ENCODE results near the gene KIF6.

KIF6 gene

GRCh38 chr6:39669973-39670342, 55.2 kb downstream of the KIF6 start:
- Histone ChIP-seq H3K4me3 (ENCODE audit: low read depth in 1 of 2, low read length in 2 of 2) (no peak overlapping the region), H3K27me3 (ENCODE audit: insufficient read depth, low read length, poor library complexity) (no peaks in the 10 kb centered on the region), H3K36me3 (ENCODE audit: insufficient read depth, low read length) (no peaks in the 10 kb centered on the region), H3K27ac (ENCODE audit: low read length) (no peak overlapping the region), H3K9ac (ENCODE audit: low read depth, low read length) (no peak overlapping the region), H2AFZ (ENCODE audit: low read depth, low read length) (no peak overlapping the region), H3K9me3 (ENCODE audit: insufficient read depth, low read length, severe bottlenecking) (peaks cover 4% of the 10 kb centered on the region), H4K20me1 (ENCODE audit: insufficient read depth, low read length) (no peaks in the 10 kb centered on the region), H3K79me2 (ENCODE audit: insufficient read depth, low read length) (no peaks in the 10 kb centered on the region), H3K4me1 (ENCODE audit: insufficient read depth, low read length) (no peaks in the 10 kb centered on the region), H3K4me2 (ENCODE audit: insufficient read depth, low read length) (no peak overlapping the region)
- ATAC-seq (ENCODE audit: insufficient read depth, low read depth) = no peak
- TF ChIP-seq, protein P1, sequence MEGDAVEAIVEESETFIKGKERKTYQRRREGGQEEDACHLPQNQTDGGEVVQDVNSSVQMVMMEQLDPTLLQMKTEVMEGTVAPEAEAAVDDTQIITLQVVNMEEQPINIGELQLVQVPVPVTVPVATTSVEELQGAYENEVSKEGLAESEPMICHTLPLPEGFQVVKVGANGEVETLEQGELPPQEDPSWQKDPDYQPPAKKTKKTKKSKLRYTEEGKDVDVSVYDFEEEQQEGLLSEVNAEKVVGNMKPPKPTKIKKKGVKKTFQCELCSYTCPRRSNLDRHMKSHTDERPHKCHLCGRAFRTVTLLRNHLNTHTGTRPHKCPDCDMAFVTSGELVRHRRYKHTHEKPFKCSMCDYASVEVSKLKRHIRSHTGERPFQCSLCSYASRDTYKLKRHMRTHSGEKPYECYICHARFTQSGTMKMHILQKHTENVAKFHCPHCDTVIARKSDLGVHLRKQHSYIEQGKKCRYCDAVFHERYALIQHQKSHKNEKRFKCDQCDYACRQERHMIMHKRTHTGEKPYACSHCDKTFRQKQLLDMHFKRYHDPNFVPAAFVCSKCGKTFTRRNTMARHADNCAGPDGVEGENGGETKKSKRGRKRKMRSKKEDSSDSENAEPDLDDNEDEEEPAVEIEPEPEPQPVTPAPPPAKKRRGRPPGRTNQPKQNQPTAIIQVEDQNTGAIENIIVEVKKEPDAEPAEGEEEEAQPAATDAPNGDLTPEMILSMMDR (IDR thresholded peaks at IDR 0.05; ENCODE audit: borderline replicate concordance, extremely low read depth, low read length, poor library complexity, severe bottlenecking) = no peak
- TF ChIP-seq EZH2 (IDR thresholded peaks at IDR 0.05; ENCODE audit: borderline replicate concordance, low read depth, low read length, severe bottlenecking) = no peak
- DNase-seq = no peak

DNA sequence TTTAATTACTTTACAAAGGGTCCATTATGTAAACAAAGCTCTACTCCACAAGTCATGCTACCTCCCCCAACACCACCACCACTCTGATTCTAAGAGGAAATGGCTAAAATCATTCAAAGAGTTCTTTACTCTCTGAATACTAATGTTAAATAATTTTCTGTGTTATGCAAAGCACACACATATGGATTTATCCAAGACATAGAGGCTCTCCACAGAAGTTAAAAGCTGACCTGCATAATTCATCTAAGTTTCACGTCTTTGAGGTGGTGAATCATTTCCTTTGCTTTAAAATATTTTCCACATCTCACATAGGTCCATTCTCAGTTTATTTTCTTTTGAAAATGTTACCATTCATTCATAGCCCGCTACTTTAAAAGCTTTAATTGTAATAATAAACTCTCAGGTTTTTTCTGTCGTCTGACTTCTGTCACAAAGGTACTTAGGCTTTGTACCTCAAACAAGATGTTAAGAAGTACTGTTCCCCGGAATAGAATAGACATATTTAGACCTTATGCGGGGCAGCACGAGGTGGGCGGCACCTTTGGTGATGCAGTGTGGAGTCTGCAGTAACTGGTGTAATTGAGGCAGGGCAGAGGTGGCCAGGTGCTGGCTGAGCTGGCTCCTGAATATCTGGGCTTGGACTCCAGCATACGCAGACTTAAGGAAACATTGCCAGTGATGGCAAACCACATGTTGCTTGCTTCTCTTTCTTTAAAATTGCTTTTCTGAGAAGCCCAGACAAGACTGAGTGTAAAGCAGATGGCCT, 55.8 kb downstream of the KIF6 start:
- Histone ChIP-seq H3K9ac (ENCODE audit: low read depth, low read length) (no peak overlapping the region), H3K36me3 (ENCODE audit: insufficient read depth, low read length) (no peaks in the 10 kb centered on the region), H3K4me2 (ENCODE audit: insufficient read depth, low read length) (no peak overlapping the region), H3K27me3 (ENCODE audit: insufficient read depth, low read length, poor library complexity) (no peaks in the 10 kb centered on the region), H3K4me1 (ENCODE audit: insufficient read depth, low read length) (no peaks in the 10 kb centered on the region), H3K9me3 (ENCODE audit: insufficient read depth, low read length, severe bottlenecking) (peaks cover 4% of the 10 kb centered on the region), H2AFZ (ENCODE audit: low read depth, low read length) (no peak overlapping the region), H4K20me1 (ENCODE audit: insufficient read depth, low read length) (no peaks in the 10 kb centered on the region), H3K4me3 (ENCODE audit: low read depth in 1 of 2, low read length in 2 of 2) (no peak overlapping the region), H3K79me2 (ENCODE audit: insufficient read depth, low read length) (no peaks in the 10 kb centered on the region), H3K27ac (ENCODE audit: low read length) (no peak overlapping the region)
- no peak for ATAC-seq (ENCODE audit: insufficient read depth, low read depth)
- no peak for DNase-seq
- TF ChIP-seq, protein P1 (IDR thresholded peaks at IDR 0.05; ENCODE audit: borderline replicate concordance, extremely low read depth, low read length, poor library complexity, severe bottlenecking) = no peak
- TF ChIP-seq EZH2 (IDR thresholded peaks at IDR 0.05; ENCODE audit: borderline replicate concordance, low read depth, low read length, severe bottlenecking) = no peak

DNA sequence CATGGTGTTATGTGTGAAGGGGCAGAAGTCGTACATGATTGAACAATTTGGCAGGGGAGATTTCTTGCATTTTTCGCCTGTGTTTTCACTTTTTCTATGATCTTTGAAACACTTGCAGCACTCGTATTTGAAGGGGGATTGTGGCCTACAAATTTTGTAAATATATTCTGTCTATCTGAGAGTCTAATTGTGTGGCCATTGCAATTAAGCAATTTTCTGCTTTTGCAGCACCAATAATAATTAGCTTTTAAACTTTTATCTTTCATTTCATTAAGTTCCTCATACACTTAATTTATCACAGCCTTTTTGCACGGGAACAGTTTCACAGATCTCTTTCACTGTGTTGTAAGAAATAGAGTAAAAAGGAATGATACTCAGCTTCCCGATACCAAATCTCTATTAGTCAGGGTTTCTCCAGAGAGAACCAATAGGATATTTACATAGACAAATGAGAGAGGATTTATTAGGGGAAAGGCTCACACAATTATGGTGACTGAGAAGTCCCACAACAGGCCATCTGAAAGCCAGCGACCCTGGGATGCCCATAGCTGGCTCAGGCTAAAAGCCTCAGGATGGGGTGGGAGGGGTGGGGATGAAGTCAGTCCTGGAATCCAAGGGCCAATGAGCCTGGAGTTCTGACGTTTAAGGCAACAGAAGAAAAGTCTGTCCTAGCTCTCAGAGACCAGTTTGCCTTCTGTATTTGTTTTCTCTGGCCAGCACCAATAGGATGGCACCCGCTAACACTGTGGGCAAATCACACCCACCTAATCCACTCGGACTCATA, 58.3 kb downstream of the KIF6 start:
- no peak for DNase-seq
- H3K4me3 ChIP-seq (ENCODE audit: low read depth in 1 of 2, low read length in 2 of 2) = no peak overlapping the region
- TF ChIP-seq EZH2 (IDR thresholded peaks at IDR 0.05; ENCODE audit: borderline replicate concordance, low read depth, low read length, severe bottlenecking) = no peak
- TF ChIP-seq, protein P1 (IDR thresholded peaks at IDR 0.05; ENCODE audit: borderline replicate concordance, extremely low read depth, low read length, poor library complexity, severe bottlenecking) = no peak
- no peak overlapping the region for H3K9ac ChIP-seq (ENCODE audit: low read depth, low read length)
- H3K4me1 ChIP-seq (ENCODE audit: insufficient read depth, low read length) = no peaks in the 10 kb centered on the region
- H2AFZ ChIP-seq (ENCODE audit: low read depth, low read length) = no peak overlapping the region
- H3K27ac ChIP-seq (ENCODE audit: low read length) = no peak overlapping the region
- no peaks in the 10 kb centered on the region for H3K9me3 ChIP-seq (ENCODE audit: insufficient read depth, low read length, severe bottlenecking)
- no peak overlapping the region for H3K4me2 ChIP-seq (ENCODE audit: insufficient read depth, low read length)
- H3K27me3 ChIP-seq (ENCODE audit: insufficient read depth, low read length, poor library complexity) = no peaks in the 10 kb centered on the region
- ATAC-seq (ENCODE audit: insufficient read depth, low read depth) = no peak
- no peaks in the 10 kb centered on the region for H3K36me3 ChIP-seq (ENCODE audit: insufficient read depth, low read length)
- no peaks in the 10 kb centered on the region for H4K20me1 ChIP-seq (ENCODE audit: insufficient read depth, low read length)
- no peaks in the 10 kb centered on the region for H3K79me2 ChIP-seq (ENCODE audit: insufficient read depth, low read length)
